CD4-positive, alpha-beta T cell treated with Interleukin-2 at 100 ng/mL for 4 hours (primary cell): ENCODE results near the gene STAC3.

Experiments used
- DNase-seq: peaks from one replicate; pipeline ENCODE4 v3.0.0-alpha.2; 2020; ENCODE audit warnings: low spot score

STAC3 gene

DNA sequence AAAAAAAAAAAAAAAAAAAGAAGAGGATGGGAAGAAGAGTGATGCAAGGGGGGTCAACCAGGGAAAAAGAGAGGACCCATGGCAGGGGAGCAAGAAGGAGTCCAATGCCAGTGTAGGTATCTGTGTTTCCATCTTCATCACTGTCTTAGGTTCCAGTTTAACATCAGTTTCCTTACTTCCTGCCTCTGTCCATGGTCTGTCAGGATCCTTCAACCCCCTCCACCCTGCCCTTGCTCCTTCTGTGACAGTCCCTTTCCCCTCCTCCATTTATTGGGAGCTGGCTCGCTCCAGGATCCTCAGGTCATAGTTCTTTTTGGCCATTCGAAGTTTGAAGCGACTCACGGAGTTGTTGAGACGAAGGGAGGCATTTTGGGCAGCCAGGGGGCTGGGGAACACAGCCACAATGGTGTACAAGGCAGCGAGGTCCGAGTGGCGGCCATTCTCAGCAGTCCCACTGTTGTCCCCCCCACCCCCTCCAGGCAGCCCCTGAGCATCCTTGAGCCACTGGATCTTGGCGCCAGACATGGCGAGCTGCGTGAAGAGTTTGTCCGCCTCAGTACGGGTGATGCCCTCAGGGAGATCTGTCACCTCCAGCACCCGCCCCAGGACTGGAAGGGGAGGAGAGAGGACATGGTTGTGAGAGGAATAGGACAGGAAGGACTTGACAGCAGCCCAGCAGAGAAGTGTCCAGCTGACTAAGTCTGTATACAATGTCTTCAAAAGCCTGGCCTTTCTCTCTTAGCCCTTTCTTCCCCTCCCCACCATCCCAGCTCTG lies 3.7 kb upstream of the STAC3 start:
- no peak for DNase-seq

DNA sequence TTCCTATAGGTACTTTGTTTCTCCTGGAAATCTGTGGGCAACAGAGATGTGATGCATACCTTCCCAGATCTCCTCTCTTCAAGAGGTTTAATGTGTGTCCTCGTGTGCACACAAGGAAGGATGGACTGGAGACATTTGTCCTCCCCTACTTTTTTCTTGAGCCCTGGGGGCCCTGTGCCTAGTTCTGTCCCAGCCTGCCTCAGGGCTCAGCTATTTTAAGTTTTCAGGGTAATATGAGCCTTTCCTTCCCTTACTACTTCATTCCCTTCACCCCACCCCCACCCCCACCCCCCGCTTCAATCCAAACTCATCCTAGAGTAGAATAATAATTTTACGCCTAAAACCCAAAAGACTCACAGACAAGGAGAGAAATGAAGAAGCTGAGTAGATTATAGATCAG lies 446 bp downstream of the STAC3 start:
- no peak for DNase-seq

DNA sequence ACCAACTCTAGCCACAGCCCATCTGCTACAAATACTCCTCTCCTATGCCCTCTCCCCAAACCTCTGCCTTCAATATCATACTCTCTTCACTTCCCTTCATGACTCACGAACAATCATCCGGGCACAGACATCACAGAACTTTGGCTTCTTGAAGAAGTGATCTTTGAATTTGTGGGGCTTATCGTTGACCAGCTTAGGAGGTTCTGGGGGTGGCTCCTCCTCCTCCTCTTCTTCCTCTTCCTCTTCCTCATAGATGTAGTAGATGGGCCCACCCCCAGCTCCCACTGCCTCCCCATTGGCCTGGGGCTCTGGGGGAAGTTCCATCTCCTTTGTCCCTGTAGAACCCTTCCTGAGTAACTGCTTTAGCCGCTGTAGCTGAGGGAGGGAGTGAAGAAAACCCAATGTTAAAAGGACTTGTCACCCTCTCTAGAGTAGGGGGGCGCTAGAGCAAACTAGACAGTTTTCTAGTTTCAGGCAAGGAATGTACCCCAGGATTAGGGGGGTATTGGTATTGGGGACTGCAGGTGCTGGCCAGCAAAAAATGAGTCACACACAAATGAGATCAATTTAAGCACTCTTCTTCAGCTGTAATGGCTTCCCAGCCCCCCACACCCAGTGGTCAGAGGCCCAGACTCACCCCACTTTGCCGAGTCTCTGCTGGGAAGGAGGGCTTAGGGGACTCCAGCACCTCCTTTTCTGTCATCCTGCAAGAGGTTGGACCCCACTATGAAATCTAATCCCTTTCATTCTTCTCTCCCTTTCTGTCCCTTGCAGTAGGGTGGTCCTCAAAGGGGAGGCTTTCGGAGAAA lies 1.8 kb downstream of the STAC3 start:
- no peak for DNase-seq

DNA sequence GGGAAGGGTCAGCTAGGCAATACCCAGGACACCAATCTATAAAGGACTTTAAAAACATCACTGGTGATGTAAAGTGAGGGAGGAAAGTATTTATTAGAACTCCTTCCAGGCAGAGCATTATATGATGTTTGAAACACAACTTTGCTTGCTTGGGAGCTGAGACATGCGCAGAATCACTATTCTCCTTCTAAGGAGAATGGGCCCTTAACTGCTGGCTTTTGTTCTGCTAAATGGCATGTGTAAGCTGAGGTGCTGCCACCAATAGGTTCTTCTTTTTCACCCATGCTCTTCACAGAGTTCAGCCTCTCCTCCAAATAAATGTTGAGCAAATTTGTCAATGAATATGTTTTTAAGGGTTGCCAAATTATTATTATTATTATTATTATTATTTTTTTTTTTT lies 3.9 kb downstream of the STAC3 start:
- no peak for DNase-seq

DNA sequence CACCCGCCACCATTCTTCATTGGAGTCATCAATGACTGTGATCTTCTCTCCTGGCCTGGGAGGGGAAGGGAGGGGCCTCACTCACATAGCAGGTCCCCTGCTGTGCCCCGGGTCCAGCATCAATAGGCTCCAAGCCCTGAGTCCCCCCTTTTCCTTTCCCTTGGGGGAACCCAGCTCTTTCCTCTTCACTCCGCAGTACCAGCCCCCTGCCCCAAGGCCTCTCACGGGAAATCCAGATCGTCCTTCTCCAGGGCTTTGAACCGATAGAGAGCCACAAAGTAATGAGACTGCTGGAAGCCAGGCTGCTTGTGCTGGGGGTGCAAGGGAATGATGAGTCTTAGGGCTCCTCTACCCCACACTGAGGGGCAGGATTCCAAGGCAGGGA lies 6.7 kb downstream of the STAC3 start:
- no peak for DNase-seq

DNA sequence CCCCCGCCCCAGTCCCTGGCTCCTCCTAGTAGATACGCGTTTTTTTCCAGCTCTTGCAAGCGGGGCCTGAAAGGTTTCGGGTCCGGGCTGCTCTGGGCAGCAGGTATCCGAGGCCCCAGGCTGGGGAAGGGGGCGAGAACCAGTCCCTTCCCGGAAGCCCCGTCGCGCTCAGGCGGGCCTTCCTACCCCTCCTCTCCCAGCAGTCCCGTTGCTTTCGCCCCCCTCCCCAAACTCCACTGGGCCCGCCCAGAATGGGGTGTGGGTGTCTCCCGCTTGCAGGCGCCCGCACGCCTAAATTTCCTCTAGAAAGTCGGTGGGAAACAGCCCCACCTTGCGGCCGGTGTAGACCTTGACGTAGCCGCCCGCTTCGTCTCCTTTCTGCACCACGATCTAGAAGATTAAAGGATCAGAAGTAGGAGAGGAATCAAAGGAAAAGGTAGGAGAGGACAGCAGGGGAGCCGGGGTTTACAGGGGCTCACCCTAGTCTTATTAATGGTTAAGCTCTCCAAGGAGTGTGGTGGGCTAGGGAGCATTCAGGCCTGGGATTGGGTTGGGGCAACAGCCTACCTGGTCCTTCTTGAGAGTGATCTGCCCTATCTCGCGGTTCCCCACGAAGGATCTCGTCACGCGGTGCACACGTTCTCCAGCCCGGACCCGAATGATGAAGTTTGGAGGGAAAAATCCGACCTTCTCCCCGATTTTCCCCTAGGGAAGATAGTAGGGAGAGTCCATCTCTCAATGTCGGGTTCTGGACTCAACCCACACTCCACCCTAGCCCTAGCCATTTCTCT lies 7.3 kb downstream of the STAC3 start:
- peak; percentile 82 for DNase-seq

DNA sequence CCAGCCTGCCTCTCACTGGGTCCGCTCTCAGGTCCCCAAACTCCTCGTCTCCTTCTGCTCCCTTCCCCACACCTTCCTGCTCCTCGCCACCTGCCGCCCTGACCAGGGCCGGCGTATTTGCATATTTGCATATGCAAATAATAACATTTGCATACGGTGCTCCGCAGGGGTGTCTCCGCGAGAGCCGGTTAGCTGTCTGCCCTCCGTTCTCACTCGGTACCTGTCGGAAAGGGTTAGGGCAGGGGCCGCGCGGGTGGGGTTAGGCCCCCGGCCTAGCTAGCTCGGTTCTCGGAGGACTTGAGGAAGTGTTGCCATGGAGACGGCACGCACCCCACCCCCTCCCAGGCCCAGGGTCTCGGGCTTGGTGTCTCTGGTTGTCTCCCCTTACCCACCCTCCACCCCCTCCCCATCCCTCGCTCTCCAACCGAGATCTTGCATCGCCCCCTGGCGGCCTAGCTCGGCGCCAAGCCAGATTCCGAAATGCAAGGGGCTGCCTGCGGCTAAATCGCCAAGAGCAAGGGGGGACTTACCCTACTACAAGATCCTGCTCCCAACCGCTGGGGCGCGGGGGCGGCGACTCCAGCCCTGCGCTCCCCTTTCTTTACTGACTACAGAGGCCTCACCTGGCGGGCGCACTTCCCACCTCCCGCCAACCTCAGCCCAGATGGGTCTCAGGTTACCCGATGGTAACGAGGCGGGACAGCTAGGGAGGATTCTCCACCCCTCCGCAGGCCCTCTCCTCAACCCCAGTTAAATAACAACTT lies 8.1 kb downstream of the STAC3 start:
- peak; percentile 64 for DNase-seq

DNA sequence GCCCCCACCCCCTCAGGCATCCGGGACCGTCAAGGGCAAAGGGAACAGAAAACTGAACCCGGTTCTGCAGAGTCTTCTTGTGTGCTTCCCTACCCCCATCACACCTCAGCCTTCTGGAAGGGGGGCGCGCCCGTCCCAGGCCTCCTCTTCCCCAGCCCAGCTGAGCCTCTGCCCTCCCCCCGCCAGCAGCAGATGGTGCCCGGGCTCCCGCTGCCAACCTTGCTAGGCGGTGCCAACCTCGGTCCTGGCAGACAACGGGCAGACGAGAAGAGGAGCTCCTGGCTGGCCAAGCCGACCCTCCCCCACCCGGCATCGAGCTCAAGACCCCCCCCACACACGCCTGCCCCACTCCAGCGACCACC lies 8.7 kb downstream of the STAC3 start:
- no peak for DNase-seq

DNA sequence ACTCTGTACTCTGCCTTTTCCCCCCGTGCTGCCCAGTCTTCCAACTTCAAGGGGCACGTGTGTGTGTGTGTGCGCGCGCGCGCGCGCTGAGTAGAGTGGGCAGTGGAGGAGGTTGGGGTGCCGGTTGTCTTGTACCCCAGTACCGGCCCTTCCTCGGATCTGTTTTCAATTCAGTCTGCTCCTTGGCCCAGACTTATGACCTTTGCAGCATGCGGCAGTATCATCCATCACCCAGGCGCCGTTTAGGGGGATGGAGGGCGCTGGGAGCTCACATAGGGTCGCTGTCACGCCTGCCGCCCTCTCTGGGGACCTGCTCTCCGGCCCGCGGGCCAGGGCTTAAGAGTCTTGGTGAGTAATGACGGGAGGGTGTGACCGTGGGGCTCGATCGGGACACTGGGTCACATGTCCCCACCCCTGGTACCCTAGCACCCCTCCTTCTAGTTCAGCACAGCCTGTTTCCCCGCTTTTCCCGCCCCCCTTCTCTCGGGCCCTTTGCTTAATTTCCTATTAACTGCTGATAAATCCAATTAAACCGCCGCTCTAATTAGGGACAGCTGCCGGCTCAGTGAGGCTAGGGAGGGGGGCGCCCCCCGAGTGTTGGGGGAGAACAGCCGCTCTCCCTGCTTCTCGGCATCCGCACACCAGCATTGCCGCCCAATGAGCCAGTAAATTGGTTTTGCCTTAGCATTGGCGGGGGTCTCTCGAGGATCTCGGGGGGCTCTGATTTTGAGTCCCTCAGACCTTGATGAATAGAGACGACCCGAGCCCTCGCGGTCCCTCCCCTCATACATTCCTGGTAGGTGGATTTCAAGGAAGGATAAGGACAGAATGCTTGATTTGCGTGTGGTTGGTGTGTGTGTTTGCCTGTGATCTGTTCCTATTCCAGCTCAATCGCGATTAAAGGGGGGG lies 9.3 kb downstream of the STAC3 start:
- DNase-seq: no peak

DNA sequence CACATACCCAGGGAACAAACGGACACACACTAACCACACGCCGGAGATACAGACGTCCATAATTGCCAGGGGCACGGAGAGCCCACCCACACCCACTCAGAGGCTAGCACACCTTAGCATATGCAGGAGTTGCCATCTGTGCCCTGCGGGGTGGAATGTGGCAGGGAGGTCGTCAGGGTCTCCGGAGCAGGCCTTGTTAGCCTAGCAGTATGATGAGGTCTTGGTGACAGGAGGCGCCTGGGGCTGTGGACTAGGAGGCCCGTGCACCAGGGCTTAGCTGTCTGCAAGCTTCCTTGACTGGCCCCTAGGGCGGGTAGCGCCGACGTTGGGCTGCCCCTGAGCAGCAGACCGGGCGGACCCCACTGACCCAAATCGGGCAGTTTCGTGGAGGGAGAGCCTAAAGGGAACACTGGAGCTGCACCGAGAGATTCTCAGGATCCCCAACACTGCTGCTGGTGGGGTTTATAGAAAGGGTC lies 10.0 kb downstream of the STAC3 start:
- no peak for DNase-seq

DNA sequence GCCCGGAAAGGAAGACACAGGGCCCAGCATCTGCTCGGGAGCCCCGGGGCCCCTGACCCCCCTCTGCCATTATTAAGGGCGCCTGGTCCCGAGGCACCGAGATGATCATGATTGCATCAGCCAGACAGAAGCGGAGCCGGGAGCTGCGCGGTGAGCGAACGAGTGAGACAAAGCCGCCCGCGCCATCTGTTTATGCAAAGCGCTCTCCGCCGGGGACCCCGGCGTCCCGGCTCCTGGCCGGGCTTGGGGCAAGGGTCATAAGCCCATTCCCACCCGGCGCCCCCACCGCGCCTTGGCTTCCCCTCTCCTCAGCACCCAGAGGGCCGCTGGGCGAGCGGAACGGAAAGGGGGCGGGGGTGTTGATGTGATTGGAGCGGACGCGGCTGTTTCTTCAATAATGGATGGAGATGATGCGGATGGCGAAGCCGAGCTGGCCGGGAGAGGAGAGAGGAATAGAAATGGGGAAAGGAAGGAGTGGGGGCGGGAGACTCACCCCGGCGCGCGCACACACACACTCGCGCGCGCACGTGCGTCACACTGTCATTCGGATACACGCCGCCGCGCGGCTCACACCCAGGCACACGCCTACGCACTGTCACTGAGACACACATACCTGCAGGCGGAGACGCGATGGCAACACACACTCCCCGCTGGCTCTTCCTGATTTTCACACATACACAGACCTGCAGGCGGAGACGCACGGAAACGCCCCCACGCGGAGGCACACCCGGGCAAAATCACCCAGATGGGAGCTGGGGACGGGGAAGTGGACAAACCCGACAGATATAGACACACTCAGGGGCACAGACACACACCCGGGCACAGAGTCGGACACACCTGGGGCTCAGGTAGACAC lies 10.7 kb downstream of the STAC3 start:
- DNase-seq: peak; percentile 77

DNA sequence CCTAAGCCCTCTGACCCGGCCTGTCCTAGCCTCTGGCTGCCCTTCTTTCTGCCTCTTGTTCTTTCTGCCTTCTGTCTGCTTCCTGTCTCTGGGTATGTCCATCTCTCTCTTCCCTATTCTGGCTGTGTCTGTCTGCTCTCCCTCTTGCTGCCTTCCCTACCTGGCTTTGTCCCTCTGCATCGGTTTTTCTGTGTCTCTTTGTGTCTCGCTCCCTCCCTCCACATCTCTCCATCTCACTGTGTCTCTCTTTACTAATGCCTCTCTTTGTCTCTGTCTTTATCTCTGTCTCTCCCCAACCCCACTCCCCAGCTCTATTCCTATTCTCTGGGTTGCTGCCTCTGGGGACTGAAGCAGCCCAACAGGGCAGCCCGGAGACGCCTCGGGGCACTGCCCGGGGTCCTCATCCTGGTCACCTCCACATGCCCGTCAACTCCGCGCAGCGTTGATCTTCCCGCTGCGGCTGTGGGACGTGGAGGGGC lies 11.4 kb downstream of the STAC3 start:
- no peak for DNase-seq

DNA sequence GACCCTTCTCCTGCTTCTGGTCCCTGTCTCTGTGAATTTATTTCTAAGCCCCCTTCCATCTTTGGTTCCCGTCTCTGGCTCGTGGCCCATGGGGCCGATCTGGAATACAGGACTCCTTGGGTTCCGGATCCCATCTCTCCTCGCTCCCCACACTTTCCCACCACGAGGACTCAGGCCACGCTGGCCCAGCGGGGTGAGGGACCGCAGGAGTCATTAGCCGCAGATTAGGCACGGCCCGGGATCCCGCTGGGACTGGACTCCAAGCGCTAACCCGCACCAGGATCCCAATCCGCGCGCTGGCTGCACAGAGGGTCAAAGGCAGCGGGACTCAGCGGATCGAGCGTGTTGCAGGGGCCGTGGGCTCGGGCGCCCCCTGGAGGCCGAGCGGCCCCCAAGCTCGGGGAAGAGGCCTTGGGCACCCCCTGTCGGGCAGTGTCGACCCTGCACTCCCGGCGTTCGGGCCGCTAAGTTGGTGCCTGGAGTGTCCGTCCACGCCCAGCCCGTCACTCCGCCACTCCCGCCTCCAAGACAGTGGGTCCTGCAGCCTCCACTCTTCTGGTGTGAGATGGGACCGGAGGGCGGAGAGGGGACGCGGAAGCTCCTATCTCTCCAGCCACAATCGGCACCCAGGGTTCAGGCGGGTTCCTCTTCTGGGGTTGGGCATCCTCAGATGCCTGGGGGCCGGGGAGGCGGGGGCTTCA lies 12.0 kb downstream of the STAC3 start:
- peak; percentile 85 for DNase-seq

DNA sequence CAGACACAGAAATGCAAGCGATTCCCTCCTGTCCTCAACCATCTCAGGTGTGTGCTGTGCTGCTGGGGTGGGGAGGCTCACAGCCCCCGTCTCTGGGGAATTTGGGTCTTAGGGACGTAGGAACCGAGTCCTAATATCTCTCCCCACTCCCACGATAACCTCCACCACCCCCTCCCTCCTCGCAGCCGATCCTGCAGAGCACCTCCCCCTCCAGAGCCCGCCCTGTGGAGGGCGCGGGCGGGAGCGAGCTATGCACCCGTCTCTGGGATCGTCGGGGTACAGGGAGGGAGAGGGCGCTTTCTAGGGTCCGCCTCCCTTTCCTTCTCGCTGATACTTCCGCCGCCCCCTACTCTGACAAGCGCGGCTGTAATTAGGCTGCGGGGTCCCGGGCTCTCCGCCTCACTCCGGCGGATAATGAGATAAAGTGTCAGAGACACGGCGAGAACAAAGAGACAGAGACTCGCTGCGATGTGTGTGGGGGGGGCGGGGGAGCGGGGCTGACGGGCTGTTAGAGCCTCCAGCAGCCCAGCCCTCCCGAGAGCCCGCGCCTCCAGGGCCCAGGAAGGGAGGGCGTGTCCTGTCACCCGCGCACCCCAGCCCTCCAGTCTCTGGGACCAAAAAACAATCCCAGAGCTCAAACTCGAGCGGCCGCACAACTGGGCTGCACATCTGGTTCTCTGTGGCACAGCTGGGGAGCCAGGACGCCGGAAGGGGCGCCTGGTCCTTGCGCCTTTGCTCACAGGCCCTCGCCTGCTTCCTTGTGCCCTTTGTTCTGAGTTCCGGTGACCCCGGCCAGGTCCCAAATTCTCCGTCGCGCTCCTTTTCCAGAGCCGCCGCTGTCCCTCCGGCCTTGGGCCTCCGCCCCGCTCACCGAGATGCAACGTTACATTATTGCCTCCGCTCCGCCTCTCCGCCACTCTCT lies 12.8 kb downstream of the STAC3 start:
- no peak for DNase-seq

DNA sequence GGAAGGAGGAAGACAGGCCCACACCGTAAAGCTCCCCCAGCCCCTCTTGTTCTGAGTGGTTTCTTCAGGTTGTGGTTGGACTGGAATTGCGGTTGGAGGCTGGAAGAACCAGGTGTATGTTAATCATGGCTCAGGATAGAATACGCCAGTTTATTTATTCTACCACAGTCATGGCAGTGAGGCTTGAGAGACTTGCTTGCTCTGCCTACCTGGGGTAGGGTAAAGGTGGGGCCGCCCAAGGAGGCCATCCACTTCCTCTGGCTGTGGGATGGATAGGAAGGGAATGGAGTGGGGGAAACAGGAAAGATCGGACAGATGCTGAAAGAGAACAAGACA lies 13.4 kb downstream of the STAC3 start:
- DNase-seq: no peak

DNA sequence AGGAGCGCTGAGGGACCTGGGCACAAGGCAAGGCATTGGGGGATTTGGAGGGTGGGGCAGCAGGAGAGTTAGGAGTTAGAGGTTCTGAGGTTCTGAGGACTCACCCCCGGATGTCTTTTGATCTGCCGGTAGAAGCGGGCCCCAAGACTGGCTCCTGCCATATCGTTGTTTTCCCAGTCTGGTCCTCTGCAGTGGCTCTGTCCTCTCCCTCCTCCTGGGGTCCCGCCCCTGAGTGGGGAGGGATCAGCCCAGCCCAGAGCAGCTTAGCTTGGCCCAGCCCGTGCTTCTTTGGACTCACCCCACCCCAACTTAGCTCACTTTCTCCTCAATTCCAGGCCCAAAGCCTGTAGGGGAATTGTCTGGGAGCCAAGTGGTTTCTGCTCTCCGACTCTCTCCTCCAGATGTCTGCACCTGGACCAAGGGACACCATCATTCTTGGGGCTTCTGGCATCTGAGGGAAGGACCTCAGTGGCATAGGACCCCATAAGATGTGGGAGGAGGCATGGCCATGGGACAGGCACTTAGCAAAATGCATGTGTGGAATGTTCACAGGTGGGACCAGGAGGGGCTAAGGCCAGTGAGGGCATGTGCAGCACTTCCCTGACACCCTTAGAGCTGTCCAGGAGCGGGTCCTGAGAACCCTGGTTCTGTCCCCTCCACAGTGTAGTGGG lies 13.9 kb downstream of the STAC3 start:
- no peak for DNase-seq

DNA sequence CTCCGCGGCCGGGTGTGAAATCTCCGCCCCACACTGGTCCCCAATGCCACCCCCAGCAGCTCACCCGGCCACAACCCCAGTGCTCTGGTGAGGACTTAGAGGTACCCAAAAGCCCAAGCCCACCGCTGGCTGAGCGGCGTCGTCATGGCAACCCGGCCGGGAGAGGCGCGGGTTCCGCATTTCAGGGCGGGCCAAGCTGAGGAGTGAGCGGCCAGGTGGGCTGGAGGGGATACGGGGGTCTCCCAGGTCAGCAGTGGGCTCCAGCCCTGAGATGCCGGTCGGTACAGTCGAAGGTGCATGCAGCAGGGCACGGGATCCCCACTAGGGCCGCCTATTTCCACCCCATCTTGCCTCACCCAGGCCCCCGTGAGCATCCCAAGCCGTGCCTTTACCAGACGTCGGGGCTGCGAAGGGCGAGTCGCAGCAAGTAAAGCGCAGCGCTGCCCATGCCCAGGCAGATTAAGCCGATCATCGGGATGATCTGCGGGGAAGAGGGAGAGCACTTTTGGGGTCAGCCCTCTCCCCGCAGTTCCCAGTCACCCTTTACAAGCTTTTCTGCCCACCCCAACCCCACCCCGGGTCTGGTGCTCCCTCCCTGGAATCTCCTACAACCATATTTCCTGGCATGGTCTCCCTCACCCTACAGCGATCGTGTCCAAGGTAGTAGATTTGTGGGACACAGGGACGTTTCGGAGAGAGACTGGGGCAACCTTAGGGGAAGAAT lies 14.6 kb downstream of the STAC3 start:
- no peak for DNase-seq
